Type B pancreatic cell (in vitro differentiated cells): Measurements from ENCODE around the gene FAT1. TPM values are rescaled to one million over a fixed set of nuclear protein-coding genes. Genes with fewer than 3 reads are reported as not detected.

Experiments
- DNase-seq: peaks from one replicate; pipeline ENCODE4 v3.0.0; 2021; ENCODE audit warnings: mixed read lengths; ENCODE audit not compliant: unreplicated experiment; ENCODE audit errors: extremely low spot score
- H3K27ac Mint-ChIP-seq: 2 replicates; pipeline ENCODE4 v1.8.0; 2021; ENCODE audit warnings: mild to moderate bottlenecking, mixed read lengths
- H3K27me3 Mint-ChIP-seq: 2 replicates; pipeline ENCODE4 v1.8.0; 2021; ENCODE audit warnings: mixed read lengths
- H3K36me3 Mint-ChIP-seq: 2 replicates; pipeline ENCODE4 v1.8.0; 2021; ENCODE audit warnings: mixed read lengths
- H3K4me1 Mint-ChIP-seq: one replicate; pipeline ENCODE4 v1.8.0; 2021; ENCODE audit warnings: mixed read lengths; ENCODE audit not compliant: unreplicated experiment
- H3K4me3 Mint-ChIP-seq: 2 replicates; pipeline ENCODE4 v1.8.0; 2021; ENCODE audit warnings: mild to moderate bottlenecking, mixed read lengths
- H3K9me3 Mint-ChIP-seq: 2 replicates; pipeline ENCODE4 v1.8.0; 2021; ENCODE audit warnings: mixed read lengths
- total RNA-seq: library from RNA; stranded (reverse); gene quantifications from 2 replicates; pipeline ENCODE4 v1.2.1, GENCODE V29; 2021; ENCODE audit warnings: low replicate concordance
- TF ChIP-seq, protein P1 (sequence below): fragments of 200-600 bp; sonication (generic); conservative IDR thresholded peaks from 2 replicates; pipeline ENCODE4 v1.5.0; 2021; ENCODE audit warnings: antibody characterized with exemption, mild to moderate bottlenecking

FAT1 gene
- total RNA-seq, 1 donor from 2014 or later: 197 TPM

DNA sequence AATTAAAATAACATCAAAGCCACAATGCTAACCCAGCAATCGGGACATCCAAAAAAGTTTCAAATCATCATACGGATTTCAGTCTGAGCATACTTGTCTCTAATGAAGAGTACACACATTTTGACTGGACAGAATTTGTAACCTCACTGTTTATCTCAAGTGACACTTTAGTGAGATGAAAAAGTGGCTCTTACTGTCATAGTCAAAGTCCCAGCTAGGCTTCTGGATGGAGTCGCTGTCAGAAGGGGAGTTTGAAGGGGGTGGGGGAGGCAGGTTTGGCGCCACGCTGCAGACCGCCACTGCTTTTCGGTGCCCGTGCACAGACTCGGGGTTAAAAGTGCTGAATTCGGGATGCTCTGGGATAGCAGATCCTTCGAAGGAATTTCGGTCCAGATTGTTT lies 127.3 kb downstream of the FAT1 start:
- no peak for DNase-seq
- Mint-ChIP-seq H3K4me3 (no peak overlapping the region), H3K27ac (no peak overlapping the region), H3K27me3 (no peaks in the 10 kb centered on the region), H3K36me3 (peaks cover 52% of the 10 kb centered on the region), H3K9me3 (no peaks in the 10 kb centered on the region), H3K4me1 (peaks cover 1% of the 10 kb centered on the region)
- TF ChIP-seq, protein P1, sequence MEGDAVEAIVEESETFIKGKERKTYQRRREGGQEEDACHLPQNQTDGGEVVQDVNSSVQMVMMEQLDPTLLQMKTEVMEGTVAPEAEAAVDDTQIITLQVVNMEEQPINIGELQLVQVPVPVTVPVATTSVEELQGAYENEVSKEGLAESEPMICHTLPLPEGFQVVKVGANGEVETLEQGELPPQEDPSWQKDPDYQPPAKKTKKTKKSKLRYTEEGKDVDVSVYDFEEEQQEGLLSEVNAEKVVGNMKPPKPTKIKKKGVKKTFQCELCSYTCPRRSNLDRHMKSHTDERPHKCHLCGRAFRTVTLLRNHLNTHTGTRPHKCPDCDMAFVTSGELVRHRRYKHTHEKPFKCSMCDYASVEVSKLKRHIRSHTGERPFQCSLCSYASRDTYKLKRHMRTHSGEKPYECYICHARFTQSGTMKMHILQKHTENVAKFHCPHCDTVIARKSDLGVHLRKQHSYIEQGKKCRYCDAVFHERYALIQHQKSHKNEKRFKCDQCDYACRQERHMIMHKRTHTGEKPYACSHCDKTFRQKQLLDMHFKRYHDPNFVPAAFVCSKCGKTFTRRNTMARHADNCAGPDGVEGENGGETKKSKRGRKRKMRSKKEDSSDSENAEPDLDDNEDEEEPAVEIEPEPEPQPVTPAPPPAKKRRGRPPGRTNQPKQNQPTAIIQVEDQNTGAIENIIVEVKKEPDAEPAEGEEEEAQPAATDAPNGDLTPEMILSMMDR: no peak

DNA sequence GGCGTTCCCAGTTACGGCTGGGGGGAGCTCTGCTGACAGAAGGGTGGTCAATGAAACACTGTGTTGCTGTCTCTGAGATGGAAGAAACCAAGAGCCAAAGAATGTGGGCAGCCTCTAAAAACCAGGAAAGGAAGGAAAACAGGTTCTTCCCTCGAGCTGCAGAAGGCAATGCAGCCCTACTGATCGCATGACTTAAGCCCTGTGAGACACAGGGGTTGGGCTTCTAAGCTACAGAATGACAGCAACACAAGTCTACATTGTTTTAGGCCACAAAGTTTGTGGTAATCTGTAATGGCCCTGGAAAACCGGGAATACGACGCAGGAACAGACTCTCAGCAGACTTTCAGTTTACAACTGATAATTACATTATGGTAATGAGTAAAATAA lies 130.1 kb downstream of the FAT1 start:
- TF ChIP-seq, protein P1: no peak
- DNase-seq: no peak
- H3K36me3 Mint-ChIP-seq: peaks cover 45% of the 10 kb centered on the region
- no peak overlapping the region for H3K27ac Mint-ChIP-seq
- no peak overlapping the region for H3K4me3 Mint-ChIP-seq
- no peaks in the 10 kb centered on the region for H3K9me3 Mint-ChIP-seq
- peaks cover 10% of the 10 kb centered on the region for H3K4me1 Mint-ChIP-seq
- H3K27me3 Mint-ChIP-seq: no peaks in the 10 kb centered on the region

DNA sequence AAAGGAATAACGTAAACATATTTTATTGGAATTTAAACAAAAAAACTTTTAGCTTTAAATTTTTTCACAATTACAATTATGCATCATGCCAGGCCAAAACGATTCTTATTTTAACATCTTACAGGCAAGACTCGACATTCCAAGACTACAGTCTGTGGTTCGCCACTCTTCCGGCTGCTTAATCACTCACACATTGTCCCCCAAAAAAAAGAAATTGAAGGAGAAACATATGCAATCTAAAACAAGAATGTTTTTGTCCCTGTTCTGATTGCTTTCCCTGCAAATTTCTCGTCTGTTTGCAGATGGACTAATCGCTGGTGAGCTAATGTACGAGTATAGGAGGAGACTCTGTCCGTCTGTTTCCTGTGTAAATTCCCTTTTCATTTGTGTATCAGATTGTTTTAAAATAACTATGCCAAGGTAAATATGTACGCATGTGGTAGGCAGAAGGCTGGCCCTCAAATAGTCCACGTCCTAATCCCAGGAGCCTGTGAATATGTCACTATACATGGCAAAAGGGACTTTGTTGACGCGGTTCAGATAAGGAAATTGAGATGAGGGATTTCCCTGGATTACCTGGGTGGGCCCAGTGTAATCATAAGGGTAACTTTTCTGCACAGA lies 130.6 kb downstream of the FAT1 start:
- no peak overlapping the region for H3K27ac Mint-ChIP-seq
- H3K27me3 Mint-ChIP-seq: no peaks in the 10 kb centered on the region
- H3K4me3 Mint-ChIP-seq: no peak overlapping the region
- peaks cover 46% of the 10 kb centered on the region for H3K36me3 Mint-ChIP-seq
- H3K4me1 Mint-ChIP-seq: peaks cover 10% of the 10 kb centered on the region
- TF ChIP-seq, protein P1: no peak
- DNase-seq: no peak
- no peaks in the 10 kb centered on the region for H3K9me3 Mint-ChIP-seq

DNA sequence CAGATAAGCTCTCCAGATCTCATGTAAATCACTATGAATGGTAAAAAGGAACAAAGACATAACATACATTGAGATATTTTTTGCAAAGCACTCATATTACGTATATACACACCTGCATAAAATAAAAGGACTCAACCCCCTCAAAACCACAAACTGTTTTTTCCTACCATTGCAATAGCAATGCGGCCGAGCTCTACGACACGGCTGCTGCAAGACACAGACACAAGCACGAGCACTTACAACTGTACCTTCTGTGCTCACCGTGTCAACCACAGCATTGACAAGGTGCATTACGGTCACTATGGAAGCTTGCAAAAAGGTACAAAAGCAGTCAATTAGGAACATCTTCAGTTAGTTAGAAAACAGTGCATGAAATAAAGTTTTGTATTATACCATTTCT lies 131.2 kb downstream of the FAT1 start:
- no peaks in the 10 kb centered on the region for H3K9me3 Mint-ChIP-seq
- no peak overlapping the region for H3K4me3 Mint-ChIP-seq
- DNase-seq: no peak
- peaks cover 10% of the 10 kb centered on the region for H3K4me1 Mint-ChIP-seq
- no peak overlapping the region for H3K27ac Mint-ChIP-seq
- H3K36me3 Mint-ChIP-seq: peaks cover 41% of the 10 kb centered on the region
- TF ChIP-seq, protein P1: no peak
- H3K27me3 Mint-ChIP-seq: no peaks in the 10 kb centered on the region

DNA sequence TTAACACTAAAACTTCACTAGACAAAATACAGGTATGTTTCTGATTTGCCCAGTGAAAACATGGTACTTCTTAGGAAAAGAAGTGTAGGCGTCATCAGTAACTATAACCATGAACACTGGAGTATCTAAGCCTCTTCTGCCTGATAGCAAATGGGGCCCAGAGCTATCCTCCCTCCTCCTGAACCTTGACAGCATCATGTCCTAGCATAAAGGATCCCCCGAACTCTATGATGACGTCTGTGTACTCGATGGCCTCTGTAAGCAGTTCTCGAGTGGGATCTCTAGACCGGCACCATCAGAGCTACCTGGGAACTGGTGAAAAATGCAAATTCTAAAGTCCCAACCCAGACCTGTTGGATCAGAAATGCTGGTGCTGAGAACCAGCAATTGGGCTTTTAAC lies 132.0 kb downstream of the FAT1 start:
- TF ChIP-seq, protein P1: no peak
- Mint-ChIP-seq H3K27ac (no peak overlapping the region), H3K36me3 (peaks cover 36% of the 10 kb centered on the region), H3K27me3 (no peaks in the 10 kb centered on the region), H3K4me1 (peaks cover 10% of the 10 kb centered on the region), H3K4me3 (no peak overlapping the region), H3K9me3 (no peaks in the 10 kb centered on the region)
- no peak for DNase-seq

DNA sequence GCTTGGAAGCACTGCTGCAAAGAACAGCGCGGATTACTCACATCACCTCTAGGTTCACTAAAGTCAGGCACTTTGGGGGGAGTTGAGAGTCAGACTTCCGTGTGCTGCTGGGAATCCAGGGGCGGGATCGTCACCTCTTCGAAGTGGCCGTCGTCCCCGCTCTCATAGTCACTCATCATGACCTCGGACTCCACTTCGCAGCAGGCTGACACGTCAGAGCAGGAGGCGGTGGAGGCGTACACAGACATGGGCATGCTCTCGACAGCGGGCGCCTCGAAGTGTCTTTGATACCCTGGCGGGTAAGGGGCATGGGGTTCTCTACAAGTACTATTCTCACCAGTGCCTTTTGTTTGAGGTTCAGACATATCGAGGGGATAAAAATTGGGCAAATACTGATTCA lies 135.2 kb downstream of the FAT1 start:
- Mint-ChIP-seq H3K36me3 (peaks cover 39% of the 10 kb centered on the region), H3K27me3 (no peaks in the 10 kb centered on the region), H3K27ac (no peak overlapping the region), H3K4me1 (peaks cover 10% of the 10 kb centered on the region), H3K4me3 (no peak overlapping the region), H3K9me3 (no peaks in the 10 kb centered on the region)
- TF ChIP-seq, protein P1: no peak
- DNase-seq: no peak
